Fibroblast of peridontal ligament (primary cell): ENCODE data around the gene OR6C75.
"Not testable (repeated sequence)": the region's sequence is repeated elsewhere in the genome, so short reads cannot be mapped to it uniquely, and the experiment has no call there.

Source experiments
- DNase-seq: peaks from one replicate; pipeline ENCODE4 v3.0.0-alpha.2; 2010; ENCODE audit errors: extremely low read depth

The OR6C75 gene

GRCh38 chr12:55362675-55363074, at the start of gene OR6C75:
OR6C75 (plus strand) TSS chr12:55362975; CDS start chr12:55365111, 2,136 bp downstream.
- no peak for DNase-seq

- no peak for DNase-seq
Measured at GRCh38 chr12:55314043-55314442, 48.7 kb upstream of the OR6C75 start, which contains the start of gene OR6C1. OR6C1 (plus strand) TSS chr12:55314343; CDS start chr12:55320600, 6,257 bp downstream.

GRCh38 chr12:55320201-55320600, 42.6 kb upstream of the OR6C75 start:
- DNase-seq, result no peak

- not testable (repeated sequence) for DNase-seq
Measured at GRCh38 chr12:55325801-55326200, 37.0 kb upstream of the OR6C75 start.

- DNase-seq, result no peak
Measured at GRCh38 chr12:55330446-55330845, 32.3 kb upstream of the OR6C75 start, which contains the start of gene OR6C3. OR6C3 (plus strand) TSS chr12:55330746; CDS start chr12:55331701, 955 bp downstream.

GRCh38 chr12:55336002-55336401, 26.8 kb upstream of the OR6C75 start:
- DNase-seq, result no peak

GRCh38 chr12:55355338-55355737, 7.4 kb upstream of the OR6C75 start:
- not testable (repeated sequence) for DNase-seq

- DNase-seq, result no peak
Measured at GRCh38 chr12:55365086-55365485, 2.3 kb downstream of the OR6C75 start.

- DNase-seq, result no peak
Measured at GRCh38 chr12:55372521-55372920, 9.7 kb downstream of the OR6C75 start.

GRCh38 chr12:55385891-55386290, 23.1 kb downstream of the OR6C75 start:
- no peak for DNase-seq

- no peak for DNase-seq
Measured at GRCh38 chr12:55392032-55392795, 29.4 kb downstream of the OR6C75 start.

- DNase-seq, result no peak
Measured at GRCh38 chr12:55396326-55396725, 33.6 kb downstream of the OR6C75 start.

GRCh38 chr12:55400229-55400628, 37.5 kb downstream of the OR6C75 start, which contains the start of gene OR6C65:
OR6C65 (plus strand) TSS chr12:55400529; CDS start chr12:55400529, 0 bp downstream.
- no peak for DNase-seq

GRCh38 chr12:55407866-55408265, 45.1 kb downstream of the OR6C75 start:
- DNase-seq, result no peak

- not testable (repeated sequence) for DNase-seq
Measured at GRCh38 chr12:55409133-55409532, 46.4 kb downstream of the OR6C75 start.

GRCh38 chr12:55412138-55412537, 49.4 kb downstream of the OR6C75 start:
- not testable (repeated sequence) for DNase-seq

- DNase-seq, result not testable (repeated sequence)
Measured at GRCh38 chr12:55413498-55414388, 51.0 kb downstream of the OR6C75 start.

- not testable (repeated sequence) for DNase-seq
Measured at GRCh38 chr12:55414396-55414823, 51.6 kb downstream of the OR6C75 start.

GRCh38 chr12:55414889-55415288, 52.1 kb downstream of the OR6C75 start:
- DNase-seq, result not testable (repeated sequence)

GRCh38 chr12:55416961-55417360, 54.2 kb downstream of the OR6C75 start:
- no peak for DNase-seq
